DMS53 treated with DMSO at 0.1 percent for 48 hours (cell line): ENCODE data around the gene LOX.

Experiments
- DNase-seq: peaks from one replicate; lab custom pipeline; 2025; ENCODE audit not compliant: unreplicated experiment; lab: John Stamatoyannopoulos, UW

Gene LOX

GRCh38 chr5:122078116-122079110 is at the start of gene LOX:
Gene LOX, minus strand, starts transcription at chr5:122078259. Its CDS starts 274 bp downstream, at chr5:122077985.
- DNase-seq, result no peak

GRCh38 chr5:122126756-122127321 is 48.8 kb upstream of the LOX start:
- no peak for DNase-seq

GRCh38 chr5:122126177-122126755 is 48.2 kb upstream of the LOX start:
- no peak for DNase-seq

- DNase-seq, result no peak
Observed at GRCh38 chr5:122124766-122125165, 46.7 kb upstream of the LOX start.

- DNase-seq, result peak; percentile 9
Observed at GRCh38 chr5:122121479-122122465, 43.7 kb upstream of the LOX start.

- DNase-seq, result no peak
Observed at GRCh38 chr5:122120957-122121356, 42.9 kb upstream of the LOX start.

GRCh38 chr5:122120493-122120892 is 42.4 kb upstream of the LOX start:
- no peak for DNase-seq

- no peak for DNase-seq
Observed at GRCh38 chr5:122119205-122119604, 41.1 kb upstream of the LOX start.

GRCh38 chr5:122118356-122118948 is 40.4 kb upstream of the LOX start:
- no peak for DNase-seq

- no peak for DNase-seq
Observed at GRCh38 chr5:122114501-122114900, 36.4 kb upstream of the LOX start.

GRCh38 chr5:122112733-122113558 is 34.9 kb upstream of the LOX start:
- DNase-seq, result no peak

GRCh38 chr5:122112063-122112462 is 34.0 kb upstream of the LOX start:
- no peak for DNase-seq

- no peak for DNase-seq
Observed at GRCh38 chr5:122111460-122111859, 33.4 kb upstream of the LOX start.

- no peak for DNase-seq
Observed at GRCh38 chr5:122110987-122111386, 32.9 kb upstream of the LOX start.

GRCh38 chr5:122107016-122107415 is 29.0 kb upstream of the LOX start:
- no peak for DNase-seq

- no peak for DNase-seq
Observed at GRCh38 chr5:122105909-122106308, 27.9 kb upstream of the LOX start.

- DNase-seq, result no peak
Observed at GRCh38 chr5:122102825-122103224, 24.8 kb upstream of the LOX start.

- DNase-seq, result peak; percentile 39
Observed at GRCh38 chr5:122101636-122102285, 23.7 kb upstream of the LOX start.
